OCI-LY3 (cell line): Measurements from ENCODE around the gene IDH2.

ENCODE experiments used
- EZH2phosphoT487 ChIP-seq: fragments of 200-600 bp; shearing (Covaris generic); IDR thresholded peaks from 2 replicates; pipeline ENCODE4 v1.6.1; 2018; ENCODE audit warnings: antibody characterized with exemption, mixed run types, low read depth
- TF ChIP-seq, protein P1 (sequence below): fragments of 200-600, 300-600 bp; sonication (generic); IDR thresholded peaks from 2 replicates; pipeline ENCODE4 v1.5.1; 2014; ENCODE audit warnings: antibody characterized with exemption, low read length, low read depth

DNA sequence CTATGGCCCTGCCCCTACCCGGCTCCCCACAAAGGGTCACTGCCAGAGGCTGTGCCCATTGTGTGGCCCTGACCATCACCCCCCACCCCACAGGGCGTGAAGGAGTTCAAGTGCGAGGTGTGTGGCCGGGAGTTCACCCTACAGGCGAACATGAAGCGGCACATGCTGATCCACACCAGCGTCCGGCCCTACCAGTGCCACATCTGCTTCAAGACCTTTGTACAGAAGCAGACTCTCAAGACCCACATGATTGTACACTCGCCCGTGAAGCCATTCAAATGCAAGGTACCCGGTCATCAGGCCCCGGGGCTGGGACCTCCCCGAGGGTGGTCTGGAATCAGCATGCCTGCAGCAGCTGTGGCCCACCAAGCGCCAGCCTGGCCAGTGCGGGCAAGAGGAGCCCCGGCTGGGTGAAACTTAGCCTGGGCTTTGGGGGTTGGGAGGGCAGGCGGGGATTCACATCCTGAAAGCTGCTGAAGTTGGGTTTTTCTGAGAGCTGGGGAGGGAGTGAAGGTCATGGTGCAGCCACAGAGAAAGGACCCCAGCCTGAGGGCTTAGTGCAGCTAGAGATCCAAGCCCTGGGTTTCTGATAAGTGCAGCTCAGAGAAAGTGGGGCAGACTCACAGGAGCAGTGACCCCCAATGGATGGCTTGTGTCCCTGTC is 29.2 kb downstream of the IDH2 start:
- TF ChIP-seq, protein P1, sequence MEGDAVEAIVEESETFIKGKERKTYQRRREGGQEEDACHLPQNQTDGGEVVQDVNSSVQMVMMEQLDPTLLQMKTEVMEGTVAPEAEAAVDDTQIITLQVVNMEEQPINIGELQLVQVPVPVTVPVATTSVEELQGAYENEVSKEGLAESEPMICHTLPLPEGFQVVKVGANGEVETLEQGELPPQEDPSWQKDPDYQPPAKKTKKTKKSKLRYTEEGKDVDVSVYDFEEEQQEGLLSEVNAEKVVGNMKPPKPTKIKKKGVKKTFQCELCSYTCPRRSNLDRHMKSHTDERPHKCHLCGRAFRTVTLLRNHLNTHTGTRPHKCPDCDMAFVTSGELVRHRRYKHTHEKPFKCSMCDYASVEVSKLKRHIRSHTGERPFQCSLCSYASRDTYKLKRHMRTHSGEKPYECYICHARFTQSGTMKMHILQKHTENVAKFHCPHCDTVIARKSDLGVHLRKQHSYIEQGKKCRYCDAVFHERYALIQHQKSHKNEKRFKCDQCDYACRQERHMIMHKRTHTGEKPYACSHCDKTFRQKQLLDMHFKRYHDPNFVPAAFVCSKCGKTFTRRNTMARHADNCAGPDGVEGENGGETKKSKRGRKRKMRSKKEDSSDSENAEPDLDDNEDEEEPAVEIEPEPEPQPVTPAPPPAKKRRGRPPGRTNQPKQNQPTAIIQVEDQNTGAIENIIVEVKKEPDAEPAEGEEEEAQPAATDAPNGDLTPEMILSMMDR = no peak
- no peak for TF ChIP-seq EZH2phosphoT487
